ENCODE measurements around the gene KLKB1.
A peak's percentile ranks its signal among the peaks of the same experiment; 100 is the strongest.

The KLKB1 gene

DNA sequence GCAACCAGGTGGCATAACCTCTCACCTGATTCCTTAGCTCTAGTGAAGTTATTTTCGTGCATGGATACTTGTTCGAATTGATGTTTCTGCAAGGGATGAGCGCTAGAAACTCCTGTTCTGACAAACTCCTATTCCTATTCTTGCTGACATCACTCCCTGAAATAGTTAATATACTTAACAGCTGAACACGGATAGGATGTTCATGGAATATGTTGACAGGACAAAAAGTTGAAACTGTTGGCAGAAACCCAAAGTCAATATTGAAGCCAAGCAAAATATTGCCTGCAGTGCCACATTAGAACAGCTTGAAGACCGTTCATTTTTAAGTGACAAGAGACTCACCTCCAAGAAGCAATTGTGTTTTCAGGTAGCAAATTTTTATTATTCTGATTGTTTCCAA, at the start of gene KLKB1:
Gene KLKB1 (plus strand): TSS at position 287 of the 400 bp plus-strand sequence. CDS start 689 bp downstream, outside the sequence.
- DNase-seq (ENCODE audit: low spot score), result no peak

DNA sequence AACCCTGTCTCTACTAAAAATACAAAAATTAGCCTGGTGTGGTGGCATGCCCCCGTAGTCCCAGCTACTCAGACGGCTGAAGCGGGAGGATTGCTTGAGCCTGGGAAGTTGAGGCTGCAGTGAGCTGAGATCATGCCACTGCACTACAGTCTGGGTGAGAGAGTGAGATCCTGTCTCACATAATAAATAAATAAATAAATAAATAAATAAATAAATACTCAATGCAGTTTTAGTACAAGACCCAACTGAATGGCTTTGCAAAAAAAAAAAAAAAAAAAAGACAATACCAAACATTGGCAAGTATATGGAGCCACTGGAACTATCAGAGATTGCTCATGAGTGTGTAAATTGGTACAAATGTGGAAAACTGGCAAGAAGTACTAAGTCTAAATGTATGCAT, 39.2 kb upstream of the KLKB1 start:
- no peak for DNase-seq (ENCODE audit: low spot score)

DNA sequence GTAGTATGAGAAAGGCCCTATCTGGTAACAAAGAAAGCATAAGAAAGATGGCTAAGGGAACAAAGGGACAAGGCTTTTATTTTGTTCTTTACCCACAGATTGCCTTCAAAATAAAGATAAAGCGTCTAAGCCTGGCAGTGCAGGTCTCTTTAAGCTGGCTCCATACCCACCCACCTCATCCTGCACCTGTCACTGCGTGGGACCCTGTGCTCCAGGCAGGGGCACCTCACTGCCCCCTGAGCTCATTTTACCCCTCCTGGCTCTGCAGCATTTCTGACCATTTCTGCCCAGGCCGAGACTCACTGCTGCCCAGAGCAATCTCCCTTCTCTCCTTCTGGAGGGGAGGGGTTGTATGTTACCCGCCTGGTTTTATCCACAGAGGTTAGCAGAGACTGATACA, 37.7 kb upstream of the KLKB1 start:
- DNase-seq (ENCODE audit: low spot score), result no peak

DNA sequence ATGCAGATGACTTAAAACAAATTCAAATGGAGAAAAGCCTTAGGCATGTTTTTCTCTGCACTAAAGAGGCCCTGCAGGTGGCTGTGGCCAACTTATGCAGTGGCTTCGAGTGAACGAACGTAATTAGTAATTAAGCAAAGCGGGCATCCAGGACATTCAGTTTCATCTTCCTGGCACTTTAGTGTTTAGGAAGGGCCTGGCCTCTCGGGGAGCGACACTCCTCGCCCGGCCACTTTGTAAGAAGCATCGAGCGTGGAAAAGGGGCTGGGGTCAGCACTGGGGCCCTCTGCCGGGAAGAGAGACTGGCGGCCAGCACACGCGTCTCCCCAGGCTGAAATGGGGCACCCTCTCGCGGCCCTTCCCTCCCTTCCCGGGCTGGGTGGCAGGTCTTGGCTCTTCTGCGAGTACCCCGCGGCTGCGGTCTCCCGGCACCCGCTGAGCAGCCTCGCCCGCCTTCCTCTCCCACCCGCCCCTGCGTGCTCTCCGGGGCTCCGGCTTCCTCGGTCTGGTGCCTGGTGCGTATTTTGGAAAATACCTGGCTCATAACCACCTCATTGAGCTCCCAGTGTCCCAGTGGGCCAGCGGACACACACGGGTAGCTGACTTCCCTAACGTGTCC, 36.6 kb upstream of the KLKB1 start:
- DNase-seq (ENCODE audit: low spot score), result peak; percentile 14

DNA sequence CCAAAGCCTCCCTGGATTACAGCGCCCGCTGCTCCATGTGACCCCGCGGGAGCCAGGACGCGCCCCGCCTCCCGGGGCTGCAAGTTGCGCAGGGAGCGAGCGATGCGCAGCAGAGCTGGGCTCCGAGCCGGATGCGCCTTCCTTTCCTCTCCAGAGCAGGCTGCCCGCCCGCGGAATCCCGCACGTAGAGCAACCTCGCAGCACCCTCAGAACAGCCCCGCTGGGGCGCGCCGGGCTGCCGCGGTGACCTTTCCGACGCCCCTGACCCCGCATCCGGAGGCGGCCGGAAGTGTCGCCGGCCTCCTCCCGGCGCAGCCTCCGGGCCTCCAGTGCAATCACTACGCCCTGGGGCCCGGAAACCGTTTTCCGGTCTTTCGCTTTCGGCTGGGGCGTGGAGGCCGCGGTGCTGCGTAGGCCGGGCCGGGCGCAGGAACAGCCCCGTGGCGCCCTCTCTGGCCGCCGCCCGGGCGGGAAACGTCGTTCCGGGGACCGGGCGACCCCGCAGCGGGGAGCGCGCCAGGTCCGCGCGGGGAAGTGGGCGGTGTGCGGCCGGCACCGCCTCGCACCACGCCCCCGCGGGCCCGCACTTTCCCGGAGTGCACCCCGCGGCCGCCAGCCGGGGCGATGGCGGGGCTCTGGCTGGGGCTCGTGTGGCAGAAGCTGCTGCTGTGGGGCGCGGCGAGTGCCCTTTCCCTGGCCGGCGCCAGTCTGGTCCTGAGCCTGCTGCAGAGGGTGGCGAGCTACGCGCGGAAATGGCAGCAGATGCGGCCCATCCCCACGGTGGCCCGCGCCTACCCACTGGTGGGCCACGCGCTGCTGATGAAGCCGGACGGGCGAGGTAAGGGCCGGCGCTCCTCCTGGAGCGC, 35.9 kb upstream of the KLKB1 start, which contains the start of gene CYP4V2:
Gene CYP4V2 (plus strand): TSS at position 368 of the 866 bp plus-strand sequence. CDS start 257 bp downstream, at position 625.
- peak; percentile 50 for DNase-seq (ENCODE audit: low spot score)

DNA sequence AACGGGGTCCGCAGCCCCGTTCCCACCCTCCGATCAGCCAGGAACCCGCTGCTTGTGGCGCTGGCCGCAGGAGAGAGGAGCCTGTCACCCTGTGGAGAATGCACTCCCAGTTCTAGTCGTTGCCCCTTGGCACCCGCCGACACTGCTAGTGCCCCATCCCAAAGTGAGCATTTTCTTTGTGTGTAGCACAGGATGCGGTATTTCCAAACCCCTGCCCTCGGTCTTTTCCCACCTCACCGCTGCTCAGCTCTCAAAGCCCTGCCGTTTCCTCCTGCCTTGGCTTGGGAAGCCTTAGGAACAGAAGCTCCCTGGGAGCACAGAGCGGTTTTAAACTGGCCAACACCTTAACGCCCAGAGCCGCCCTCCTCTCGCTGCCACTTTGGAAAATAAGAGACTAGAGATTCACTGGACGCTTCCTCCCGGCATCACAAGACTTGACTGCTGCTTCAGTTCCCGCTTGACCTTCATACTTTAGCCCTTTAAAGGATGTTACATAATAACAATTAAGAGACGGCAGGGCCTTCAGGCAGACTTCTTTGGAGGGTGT, 35.2 kb upstream of the KLKB1 start:
- DNase-seq (ENCODE audit: low spot score), result no peak

DNA sequence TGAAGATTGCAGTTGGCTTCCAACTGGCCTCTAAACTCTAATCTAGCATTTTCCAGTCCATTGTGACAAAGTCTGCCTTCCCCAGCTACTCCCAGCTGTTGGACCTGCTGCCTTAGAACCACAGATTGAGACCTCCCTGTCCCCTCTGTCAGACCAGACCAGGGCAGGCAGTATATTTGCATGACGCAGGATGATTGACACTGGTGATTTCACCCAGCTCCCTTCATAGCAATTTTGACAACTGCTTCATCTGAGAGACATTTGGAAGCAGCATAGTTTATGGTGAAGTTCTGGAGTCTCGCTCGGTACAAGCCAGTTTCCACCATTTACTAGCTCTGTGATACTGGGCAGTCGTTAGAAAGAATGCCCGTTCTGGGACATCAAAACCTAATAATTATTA, 33.5 kb upstream of the KLKB1 start:
- DNase-seq (ENCODE audit: low spot score), result no peak

DNA sequence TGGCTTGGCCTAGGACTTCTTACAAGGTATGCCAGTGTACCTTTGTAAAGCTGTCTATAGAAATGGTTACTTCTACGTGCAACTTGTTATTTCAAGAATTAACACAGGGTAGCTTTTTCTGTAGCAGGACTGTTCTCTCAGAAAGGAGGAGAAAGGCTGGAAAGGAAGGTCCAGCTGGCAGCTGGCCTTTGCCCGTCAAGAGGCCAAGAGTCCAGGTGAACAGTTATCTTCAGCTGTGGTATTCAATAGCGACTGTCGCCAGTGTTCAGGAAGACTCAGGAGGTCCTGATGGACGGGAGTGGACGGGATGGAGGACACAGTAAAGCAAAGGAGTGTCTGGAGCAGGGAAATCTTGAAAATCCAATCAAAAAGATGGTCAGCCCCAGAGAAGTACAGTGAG, 31.2 kb upstream of the KLKB1 start:
- no peak for DNase-seq (ENCODE audit: low spot score)

DNA sequence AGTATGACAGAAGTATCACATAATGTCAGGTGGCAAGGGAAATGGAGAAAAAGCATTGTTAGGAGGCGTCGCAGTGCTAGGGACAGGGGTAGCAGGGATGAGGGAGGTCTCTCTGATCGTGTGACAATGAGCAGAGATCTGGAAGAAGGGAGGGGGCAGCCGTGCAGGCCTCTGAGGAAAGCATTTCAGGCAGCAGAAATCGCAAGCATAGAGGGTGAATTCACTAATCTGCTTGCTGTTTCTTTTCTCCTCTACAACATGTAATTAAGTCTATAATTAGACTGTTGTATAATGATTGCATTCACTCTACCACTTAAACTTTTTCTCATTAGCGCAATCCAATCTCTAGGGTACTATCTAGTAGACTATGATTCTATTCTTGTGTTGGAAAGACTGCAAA, 26.8 kb upstream of the KLKB1 start:
- no peak for DNase-seq (ENCODE audit: low spot score)

DNA sequence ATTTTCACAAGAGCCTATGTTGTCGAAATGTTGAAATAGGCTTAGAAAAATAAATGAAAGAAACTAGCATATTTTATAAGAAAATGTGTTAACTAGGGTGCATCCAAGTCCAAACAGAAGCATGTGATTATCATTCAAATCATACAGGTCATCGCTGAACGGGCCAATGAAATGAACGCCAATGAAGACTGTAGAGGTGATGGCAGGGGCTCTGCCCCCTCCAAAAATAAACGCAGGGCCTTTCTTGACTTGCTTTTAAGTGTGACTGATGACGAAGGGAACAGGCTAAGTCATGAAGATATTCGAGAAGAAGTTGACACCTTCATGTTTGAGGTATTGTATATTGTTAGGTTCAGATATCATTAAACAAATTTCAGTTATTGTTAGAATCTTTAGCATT, 26.3 kb upstream of the KLKB1 start:
- DNase-seq (ENCODE audit: low spot score), result no peak

DNA sequence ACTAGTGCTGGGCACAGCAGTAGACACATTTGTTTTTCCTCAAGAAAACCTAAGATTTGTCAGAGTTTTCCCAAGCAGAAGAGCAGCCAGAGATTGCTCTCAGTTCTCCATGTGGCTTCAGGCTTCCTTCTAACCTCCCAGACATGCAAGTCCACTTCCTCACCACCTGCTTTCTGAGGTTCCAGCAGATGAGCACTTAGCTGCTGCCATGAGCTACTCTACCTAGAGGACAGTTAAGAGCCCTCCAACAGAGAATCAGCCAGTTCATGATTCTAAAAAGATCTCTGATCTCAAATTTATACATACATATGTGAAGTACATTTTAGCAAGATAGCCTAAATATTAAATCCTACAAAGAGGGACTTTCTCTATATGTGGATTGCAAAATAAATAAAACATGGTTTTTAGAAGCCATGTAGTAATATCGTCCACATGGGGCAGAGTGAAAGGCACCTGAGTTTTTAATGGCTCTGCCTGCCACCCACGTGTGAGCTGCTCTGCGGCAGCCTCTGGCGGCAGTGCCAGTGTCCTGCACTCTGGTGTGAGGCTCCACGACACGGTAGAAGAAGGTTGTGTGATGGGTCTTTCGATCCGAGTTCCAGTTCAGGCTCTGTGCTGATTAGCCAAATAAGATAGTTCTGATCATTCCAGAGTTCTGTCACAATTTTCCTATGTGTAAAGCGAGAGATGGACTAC, 25.6 kb upstream of the KLKB1 start:
- peak; percentile 22 for DNase-seq (ENCODE audit: low spot score)

DNA sequence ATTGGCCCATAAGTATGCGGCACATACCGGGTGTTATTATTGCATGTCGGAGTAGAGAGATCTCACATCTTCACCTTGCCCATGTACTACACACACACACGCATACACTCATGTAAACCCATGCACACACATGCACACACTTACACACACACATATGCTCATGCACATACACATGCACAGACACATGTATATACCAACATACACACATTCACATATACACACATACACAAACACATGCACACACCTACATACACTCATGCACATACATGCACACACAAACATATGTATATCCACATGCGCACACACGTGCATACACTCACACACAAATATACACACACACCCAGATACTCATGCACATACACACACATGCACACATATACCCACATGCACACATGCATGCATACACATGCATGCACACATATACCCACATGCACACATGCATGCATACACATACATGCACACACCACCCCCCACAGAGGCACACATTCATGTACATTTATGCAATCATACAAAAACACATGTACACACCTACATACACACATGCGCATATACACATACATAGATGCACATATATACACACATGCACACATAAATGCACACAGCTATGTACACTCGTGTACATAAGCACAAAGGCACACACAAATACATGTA, 24.7 kb upstream of the KLKB1 start:
- no peak for DNase-seq (ENCODE audit: low spot score)

DNA sequence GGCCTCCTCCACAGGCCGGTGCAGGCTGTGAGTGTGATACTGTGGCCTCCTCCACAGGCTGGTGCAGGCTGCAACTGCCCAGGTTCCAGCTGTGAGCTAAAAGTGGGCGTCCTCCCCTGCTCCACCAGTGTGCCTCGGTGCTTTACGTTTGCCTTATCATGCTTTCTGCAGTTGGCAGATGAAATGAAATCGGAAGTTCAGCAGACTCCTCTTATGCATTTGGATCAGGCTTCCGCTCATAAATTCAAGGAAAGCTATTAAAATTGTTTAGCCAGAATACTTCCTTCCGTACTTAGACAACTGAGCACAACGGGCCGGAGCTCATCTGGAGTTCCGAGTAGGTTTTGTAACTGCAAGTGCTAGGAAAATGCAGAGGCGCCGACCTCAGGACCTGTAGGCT, 23.9 kb upstream of the KLKB1 start:
- DNase-seq (ENCODE audit: low spot score), result no peak

DNA sequence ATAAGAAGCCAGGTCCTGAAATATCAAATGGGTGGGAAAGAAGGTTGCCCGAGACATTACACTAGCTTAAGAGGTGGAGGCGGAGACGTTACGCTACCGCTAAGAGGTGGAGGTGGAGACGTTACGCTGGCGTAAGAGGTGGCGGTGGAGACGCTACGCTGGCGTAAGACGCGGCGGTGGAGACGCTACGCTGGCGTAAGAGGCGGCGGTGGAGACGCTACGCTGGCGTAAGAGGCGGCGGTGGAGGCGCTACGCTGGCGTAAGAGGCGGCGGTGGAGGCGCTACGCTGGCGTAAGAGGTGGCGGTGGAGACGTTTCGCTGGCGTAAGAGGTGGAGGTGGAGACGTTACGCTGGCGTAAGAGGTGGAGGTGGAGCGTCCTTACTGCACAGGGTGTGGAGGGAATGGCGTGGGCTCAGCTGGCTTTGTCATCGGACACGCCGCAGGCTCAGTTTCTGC, 23.2 kb upstream of the KLKB1 start:
- DNase-seq (ENCODE audit: low spot score), result peak; percentile 55

DNA sequence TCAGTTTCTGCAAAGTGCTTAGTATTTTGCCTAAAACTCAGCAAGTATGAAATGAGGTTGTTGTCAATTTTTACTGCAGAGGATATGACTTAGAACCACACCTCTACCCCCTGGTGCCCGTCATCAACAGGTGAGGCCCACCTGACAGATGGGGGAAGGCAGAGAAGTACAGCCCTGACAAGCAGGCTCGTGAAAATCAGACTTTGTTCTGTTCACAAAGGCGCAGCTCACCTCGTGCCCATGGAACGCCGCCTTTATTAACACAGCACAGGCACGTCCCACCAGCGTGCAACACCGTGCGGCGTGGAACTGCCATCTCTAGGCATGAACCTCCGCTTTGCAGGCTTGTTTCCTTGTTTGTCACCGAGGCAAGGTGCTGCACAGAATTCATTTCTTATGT, 22.6 kb upstream of the KLKB1 start:
- no peak for DNase-seq (ENCODE audit: low spot score)

DNA sequence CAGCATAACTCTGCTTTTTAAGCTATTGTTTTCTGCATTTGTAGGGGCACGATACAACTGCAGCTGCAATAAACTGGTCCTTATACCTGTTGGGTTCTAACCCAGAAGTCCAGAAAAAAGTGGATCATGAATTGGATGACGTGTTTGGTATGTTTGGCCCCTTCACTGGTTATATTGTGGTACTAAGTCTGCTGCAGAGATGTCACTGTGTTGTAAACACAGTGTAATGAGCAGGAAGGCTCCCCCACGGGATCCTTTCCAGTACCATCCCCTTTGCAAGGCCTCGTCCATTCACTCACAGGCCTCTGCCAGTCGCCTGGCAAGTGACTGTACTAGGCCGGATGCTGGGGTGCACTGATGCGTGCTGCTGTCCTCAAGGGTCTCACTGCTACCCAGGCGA, 22.2 kb upstream of the KLKB1 start:
- DNase-seq (ENCODE audit: low spot score), result no peak

DNA sequence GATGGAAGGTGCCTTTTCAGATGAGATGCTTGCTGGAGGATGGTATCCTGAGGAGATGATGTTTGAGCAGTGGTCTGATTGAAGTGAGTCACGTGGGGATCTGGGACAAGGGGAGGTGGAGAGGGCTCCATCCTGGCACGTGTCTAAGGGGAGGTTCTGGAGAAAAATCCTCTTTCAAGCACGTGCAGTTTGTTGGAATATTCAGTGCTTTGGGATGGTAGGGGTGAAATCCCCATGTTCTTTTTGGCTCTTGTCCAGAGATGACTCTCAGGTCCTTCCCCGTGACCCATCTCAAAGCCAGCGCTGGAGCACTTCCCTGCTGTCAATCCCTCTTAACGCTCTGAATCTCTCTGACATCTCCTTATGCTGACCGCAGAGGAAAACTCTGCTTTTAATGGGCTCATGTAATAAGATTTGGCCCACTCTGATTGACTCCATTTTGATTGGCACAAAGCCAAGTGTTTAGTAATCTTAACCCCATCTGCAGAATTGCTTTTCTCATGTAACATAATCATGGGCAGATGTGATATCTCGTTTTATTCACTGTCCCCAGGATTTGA, 10.8 kb upstream of the KLKB1 start:
- DNase-seq (ENCODE audit: low spot score), result no peak

DNA sequence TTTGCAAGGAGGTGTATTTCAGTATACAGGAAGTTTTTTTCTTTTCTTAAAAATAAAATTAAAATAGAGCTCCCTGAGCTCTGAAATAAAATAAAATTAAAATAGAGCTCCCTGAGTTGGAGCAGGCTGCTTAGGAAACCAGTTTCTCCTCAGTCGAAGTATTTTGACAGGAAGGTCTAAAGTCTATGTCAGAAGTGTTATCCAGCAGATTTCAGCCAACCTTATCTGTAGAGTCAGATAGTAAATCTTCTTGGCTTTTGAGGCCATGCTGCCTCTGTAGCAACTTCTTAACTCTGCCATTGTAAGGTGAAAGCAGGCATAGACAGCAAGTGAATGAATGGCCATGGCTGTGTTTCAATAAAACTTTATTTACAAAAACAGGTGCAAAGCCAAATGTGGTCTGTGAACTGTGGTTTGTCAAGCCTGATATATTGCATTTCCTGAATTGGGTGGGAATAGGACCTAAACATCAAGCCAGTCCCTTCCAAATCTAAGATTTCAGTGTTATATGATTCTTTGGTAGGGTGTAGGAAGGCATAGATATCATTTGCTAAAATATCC, 9.5 kb upstream of the KLKB1 start:
- DNase-seq (ENCODE audit: low spot score), result no peak

DNA sequence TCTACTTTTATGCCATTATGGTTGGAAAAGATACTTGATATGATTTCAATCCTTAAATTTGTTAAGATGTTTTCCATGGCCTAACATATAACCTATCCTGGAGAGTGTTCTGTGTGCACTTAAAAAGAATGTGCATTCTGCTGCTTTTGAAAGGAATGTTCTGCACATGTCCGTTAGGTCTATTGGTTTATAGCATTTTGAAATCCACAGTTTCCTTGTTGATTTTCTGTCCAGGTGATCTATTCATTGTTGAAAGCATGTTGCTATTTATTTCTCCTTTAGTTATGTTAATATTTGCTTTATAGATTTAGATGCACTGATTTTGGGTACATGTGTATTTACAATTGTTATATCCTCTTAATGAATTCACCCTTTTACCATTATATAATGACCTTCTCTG, 5.7 kb upstream of the KLKB1 start:
- DNase-seq (ENCODE audit: low spot score), result no peak

DNA sequence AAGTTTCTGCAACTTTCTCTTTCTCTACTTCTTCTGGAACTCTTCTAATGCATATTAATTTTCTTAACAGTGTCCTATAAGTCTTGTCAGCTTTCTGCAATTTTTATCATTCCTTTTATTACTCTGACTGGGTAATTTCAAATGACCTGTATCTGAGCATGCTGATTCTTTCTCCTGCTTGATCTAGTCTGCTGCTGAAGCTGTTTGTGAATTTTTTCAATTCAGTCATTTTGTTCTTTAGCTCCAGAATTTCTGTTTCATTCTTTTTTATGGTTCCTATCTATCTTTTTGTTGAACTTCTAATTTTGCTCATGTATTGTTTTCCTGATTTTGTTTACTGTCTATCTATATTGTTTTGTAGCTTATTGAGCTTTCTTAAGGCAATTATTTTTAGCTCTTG, 1.5 kb upstream of the KLKB1 start:
- no peak for DNase-seq (ENCODE audit: low spot score)

DNA sequence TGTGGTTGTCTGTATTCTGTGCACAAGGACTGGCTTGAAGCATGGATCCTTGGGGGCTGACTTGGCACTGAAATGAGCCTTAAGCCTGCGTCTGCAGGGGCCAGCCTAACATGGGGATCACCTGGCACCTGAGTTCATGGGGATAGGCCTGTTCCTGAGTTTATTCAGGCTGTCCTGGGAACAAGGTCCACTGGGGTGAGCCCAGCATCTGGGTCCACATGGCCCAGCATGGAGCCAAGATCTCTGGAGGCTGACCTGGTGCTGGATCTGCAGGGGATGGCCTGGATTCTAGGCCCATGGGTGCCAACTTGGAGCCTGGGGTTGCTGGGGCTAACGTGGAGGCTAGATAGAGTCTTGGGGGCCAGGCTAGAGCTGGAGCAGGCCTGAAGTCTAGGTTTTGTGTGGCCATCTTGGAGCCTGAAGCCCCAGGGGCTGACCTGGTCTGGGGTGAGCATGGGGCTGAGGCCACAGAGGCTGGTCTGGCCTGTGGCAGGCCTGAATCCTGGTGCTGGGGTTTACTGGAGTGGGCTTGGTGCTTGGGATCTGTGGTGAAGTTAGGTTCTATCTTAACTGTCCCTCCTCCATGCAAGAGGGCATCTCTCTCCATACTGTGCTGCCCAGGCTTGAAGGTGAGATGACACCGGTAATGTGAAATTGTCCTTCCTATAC, 652 bp upstream of the KLKB1 start:
- no peak for DNase-seq (ENCODE audit: low spot score)

Data from hematopoietic multipotent progenitor cell treated with erythropoietin and hydrocortisone succinate and interleukin-3 and kit ligand, for 17 days (in vitro differentiated cells).